Measurements from ENCODE around the gene LPP. TPM values are rescaled to one million over a fixed set of nuclear protein-coding genes. Genes with fewer than 3 reads are reported as not detected.

Gene LPP
- total and polyA plus RNA-seq, 2 donors (not counting 1 experiment from before 2014, with no cell fraction given): 7.6 to 81.7 TPM

DNA sequence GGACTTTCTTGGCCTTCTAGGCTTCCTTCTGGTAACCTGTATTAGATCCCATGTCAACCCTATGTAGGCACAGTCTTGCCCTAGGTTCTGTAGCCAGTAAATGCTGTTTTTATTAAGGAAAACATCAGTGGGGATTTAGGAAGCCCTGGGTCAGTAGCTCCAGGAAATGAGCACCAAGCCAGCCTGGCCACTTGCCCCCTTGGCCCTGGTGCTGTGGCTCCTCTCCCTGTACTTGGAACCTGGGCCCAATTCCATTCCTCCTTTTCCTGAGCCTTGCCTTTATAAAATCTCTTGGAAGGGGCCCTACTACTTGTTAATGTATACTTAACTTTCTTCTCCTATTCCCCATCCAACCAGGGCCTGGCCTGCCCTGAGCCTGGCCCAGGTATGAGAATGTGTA lies 774.0 kb downstream of the LPP start:
- TF ChIP-seq, protein P1, sequence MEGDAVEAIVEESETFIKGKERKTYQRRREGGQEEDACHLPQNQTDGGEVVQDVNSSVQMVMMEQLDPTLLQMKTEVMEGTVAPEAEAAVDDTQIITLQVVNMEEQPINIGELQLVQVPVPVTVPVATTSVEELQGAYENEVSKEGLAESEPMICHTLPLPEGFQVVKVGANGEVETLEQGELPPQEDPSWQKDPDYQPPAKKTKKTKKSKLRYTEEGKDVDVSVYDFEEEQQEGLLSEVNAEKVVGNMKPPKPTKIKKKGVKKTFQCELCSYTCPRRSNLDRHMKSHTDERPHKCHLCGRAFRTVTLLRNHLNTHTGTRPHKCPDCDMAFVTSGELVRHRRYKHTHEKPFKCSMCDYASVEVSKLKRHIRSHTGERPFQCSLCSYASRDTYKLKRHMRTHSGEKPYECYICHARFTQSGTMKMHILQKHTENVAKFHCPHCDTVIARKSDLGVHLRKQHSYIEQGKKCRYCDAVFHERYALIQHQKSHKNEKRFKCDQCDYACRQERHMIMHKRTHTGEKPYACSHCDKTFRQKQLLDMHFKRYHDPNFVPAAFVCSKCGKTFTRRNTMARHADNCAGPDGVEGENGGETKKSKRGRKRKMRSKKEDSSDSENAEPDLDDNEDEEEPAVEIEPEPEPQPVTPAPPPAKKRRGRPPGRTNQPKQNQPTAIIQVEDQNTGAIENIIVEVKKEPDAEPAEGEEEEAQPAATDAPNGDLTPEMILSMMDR (IDR thresholded peaks at IDR 0.05): no peak
- no peak for TF ChIP-seq EZH2 (IDR thresholded peaks at IDR 0.05; ENCODE audit: borderline replicate concordance, insufficient read depth, low read depth, low read length, poor library complexity, severe bottlenecking)
- Histone ChIP-seq H3K79me2 (ENCODE audit: control insufficient read depth, insufficient read depth, low read length) (no peaks in the 10 kb centered on the region), H3K4me2 (replicated peaks; ENCODE audit: low read depth, low read length, poor library complexity, severe bottlenecking) (no peak overlapping the region), H3K4me1 (ENCODE audit: control insufficient read depth in 2 of 2, insufficient read depth in 2 of 2, low read length in 2 of 2) (no peaks in the 10 kb centered on the region), H3K27me3 (replicated peaks in 1 of 4; ENCODE audit: control extremely low read depth in 1 of 4, control insufficient read depth in 3 of 4, insufficient read depth in 4 of 4, low read length in 3 of 4) (no peaks in the 10 kb centered on the region), H3K36me3 (replicated peaks in 1 of 2; ENCODE audit: control extremely low read depth in 1 of 2, control insufficient read depth in 1 of 2, extremely low read depth in 1 of 2, insufficient read depth in 2 of 2, low read length in 1 of 2) (no peaks in the 10 kb centered on the region), H3K4me3 (ENCODE audit: control extremely low read depth in 1 of 5, extremely low read depth in 1 of 5, insufficient read depth in 1 of 5, low read depth in 2 of 5, low read length in 4 of 5) (no peak overlapping the region), H3K9me3 (ENCODE audit: control extremely low read depth in 1 of 3, control insufficient read depth in 2 of 3, insufficient read depth in 1 of 3, low read length in 2 of 3) (no peaks in the 10 kb centered on the region), H3K27ac (ENCODE audit: low read length in 2 of 2) (no peak overlapping the region), H2AFZ (ENCODE audit: insufficient read depth, low read depth, low read length, poor library complexity, severe bottlenecking) (no peak overlapping the region), H4K20me1 (ENCODE audit: control insufficient read depth, insufficient read depth, low read length, poor library complexity, severe bottlenecking) (no peaks in the 10 kb centered on the region), H3K9ac (ENCODE audit: low read length) (no peak overlapping the region)
- ATAC-seq (ENCODE audit: low read depth): no peak
- no peaks in the 10 kb centered on the region for H3K9me3 Mint-ChIP-seq (ENCODE audit: insufficient read depth)
- H3K4me1 Mint-ChIP-seq: no peaks in the 10 kb centered on the region
- no peaks in the 10 kb centered on the region for H3K27me3 Mint-ChIP-seq
- H3K4me3 Mint-ChIP-seq: no peak overlapping the region
- ChIA-PET CTCF (interaction anchor here (0.6 to 1.3 kb wide), 2 partner anchors 29 to 1248 kb away, joined by 3 to 4 read pairs; no protein-coding TSS in a partner anchor), POLR2A (no interaction called here)
- DNase-seq: no peak
- intact Hi-C loops (cut with micrococcal nuclease): no loop called here
- no peak overlapping the region for H3K27ac Mint-ChIP-seq

DNA sequence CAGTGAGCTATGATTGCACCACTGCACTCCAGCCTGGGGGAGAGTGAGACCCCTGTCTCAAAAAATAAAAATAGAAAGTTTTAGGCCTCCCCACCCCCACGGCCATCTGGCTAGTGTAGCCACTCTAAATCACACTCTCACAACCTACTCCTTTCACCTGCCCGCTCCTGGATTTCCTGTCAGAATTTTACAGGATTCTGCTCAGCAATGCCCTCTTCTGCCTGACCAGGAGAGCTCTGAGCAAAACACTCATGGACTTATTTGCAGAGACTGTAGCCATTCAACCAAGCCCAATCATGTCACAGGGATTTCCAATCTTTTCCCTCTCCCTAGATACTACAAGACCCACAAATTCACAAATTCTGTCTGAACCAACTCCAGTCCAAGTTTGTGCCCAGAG lies 775.2 kb downstream of the LPP start:
- Histone ChIP-seq H3K79me2 (ENCODE audit: control insufficient read depth, insufficient read depth, low read length) (no peaks in the 10 kb centered on the region), H3K9me3 (ENCODE audit: control extremely low read depth in 1 of 3, control insufficient read depth in 2 of 3, insufficient read depth in 1 of 3, low read length in 2 of 3) (no peaks in the 10 kb centered on the region), H3K27me3 (replicated peaks in 1 of 4; ENCODE audit: control extremely low read depth in 1 of 4, control insufficient read depth in 3 of 4, insufficient read depth in 4 of 4, low read length in 3 of 4) (no peaks in the 10 kb centered on the region), H3K4me1 (ENCODE audit: control insufficient read depth in 2 of 2, insufficient read depth in 2 of 2, low read length in 2 of 2) (no peaks in the 10 kb centered on the region), H3K9ac (ENCODE audit: low read length) (no peak overlapping the region), H3K36me3 (replicated peaks in 1 of 2; ENCODE audit: control extremely low read depth in 1 of 2, control insufficient read depth in 1 of 2, extremely low read depth in 1 of 2, insufficient read depth in 2 of 2, low read length in 1 of 2) (no peaks in the 10 kb centered on the region), H3K4me2 (replicated peaks; ENCODE audit: low read depth, low read length, poor library complexity, severe bottlenecking) (no peak overlapping the region), H2AFZ (ENCODE audit: insufficient read depth, low read depth, low read length, poor library complexity, severe bottlenecking) (no peak overlapping the region), H3K4me3 (ENCODE audit: control extremely low read depth in 1 of 5, extremely low read depth in 1 of 5, insufficient read depth in 1 of 5, low read depth in 2 of 5, low read length in 4 of 5) (no peak overlapping the region), H4K20me1 (ENCODE audit: control insufficient read depth, insufficient read depth, low read length, poor library complexity, severe bottlenecking) (no peaks in the 10 kb centered on the region), H3K27ac (ENCODE audit: low read length in 2 of 2) (no peak overlapping the region)
- intact Hi-C loops (cut with micrococcal nuclease): no loop called here
- ChIA-PET CTCF (no interaction called here), POLR2A (no interaction called here)
- no peak overlapping the region for H3K4me3 Mint-ChIP-seq
- H3K9me3 Mint-ChIP-seq (ENCODE audit: insufficient read depth): no peaks in the 10 kb centered on the region
- ATAC-seq (ENCODE audit: low read depth) (no peak), DNase-seq (no peak)
- WGBS (ENCODE audit: insufficient coverage): 90% methylated on average over 2 of the region's 2 CpGs
- no peaks in the 10 kb centered on the region for H3K4me1 Mint-ChIP-seq
- H3K27ac Mint-ChIP-seq: no peak overlapping the region
- TF ChIP-seq, protein P1 (IDR thresholded peaks at IDR 0.05): no peak
- no peak for TF ChIP-seq EZH2 (IDR thresholded peaks at IDR 0.05; ENCODE audit: borderline replicate concordance, insufficient read depth, low read depth, low read length, poor library complexity, severe bottlenecking)
- H3K27me3 Mint-ChIP-seq: no peaks in the 10 kb centered on the region
